ENCODE measurements around the gene H19. TPM values are rescaled to one million over a fixed set of nuclear protein-coding genes. Genes with fewer than 3 reads are reported as not detected.

Gene H19
- total and polyA plus RNA-seq, 3 experiments from 2014 or later, result not detected

GRCh38 chr11:1992111-1992510, 5.5 kb downstream of the H19 start:
- H3K27ac Mint-ChIP-seq, result no peak overlapping the region
- H3K9me3 Mint-ChIP-seq, result no peaks in the 10 kb centered on the region
- H3K9me3 ChIP-seq (ENCODE audit: low read length), result no peaks in the 10 kb centered on the region
- POLR2A ChIA-PET, result no interaction called here
- H3K27me3 ChIP-seq (ENCODE audit: insufficient read depth, low read length, poor library complexity, severe bottlenecking), result no peaks in the 10 kb centered on the region
- H3K4me1 ChIP-seq (ENCODE audit: insufficient read depth, low read length), result no peaks in the 10 kb centered on the region
- H3K36me3 Mint-ChIP-seq, result no peaks in the 10 kb centered on the region
- no peak overlapping the region for H3K27ac ChIP-seq (ENCODE audit: low read depth, low read length)
- H3K36me3 ChIP-seq (ENCODE audit: insufficient read depth, low read length), result no peaks in the 10 kb centered on the region
- CTCF ChIA-PET, result no interaction called here
- no peak overlapping the region for H3K4me3 Mint-ChIP-seq
- no peaks in the 10 kb centered on the region for H3K27me3 Mint-ChIP-seq
- no peak for DNase-seq
- H3K4me1 Mint-ChIP-seq, result no peaks in the 10 kb centered on the region
- H3K4me3 ChIP-seq (ENCODE audit: low read length), result no peak overlapping the region

- Mint-ChIP-seq H3K9me3 (no peaks in the 10 kb centered on the region), H3K36me3 (no peaks in the 10 kb centered on the region), H3K4me1 (no peaks in the 10 kb centered on the region), H3K27ac (no peak overlapping the region), H3K4me3 (no peak overlapping the region), H3K27me3 (no peaks in the 10 kb centered on the region)
- ChIA-PET POLR2A (no interaction called here), CTCF (interaction anchor here (0.6 kb wide), 1 partner anchor 155 kb away, joined by 3 read pairs; no protein-coding TSS in a partner anchor)
- Histone ChIP-seq H3K4me1 (ENCODE audit: insufficient read depth, low read length) (no peaks in the 10 kb centered on the region), H3K9me3 (ENCODE audit: low read length) (no peaks in the 10 kb centered on the region), H3K4me3 (ENCODE audit: low read length) (no peak overlapping the region), H3K27me3 (ENCODE audit: insufficient read depth, low read length, poor library complexity, severe bottlenecking) (no peaks in the 10 kb centered on the region), H3K36me3 (ENCODE audit: insufficient read depth, low read length) (no peaks in the 10 kb centered on the region), H3K27ac (ENCODE audit: low read depth, low read length) (no peak overlapping the region)
- DNase-seq, result no peak
Observed at GRCh38 chr11:1990872-1991578, 6.6 kb downstream of the H19 start.

- Histone ChIP-seq H3K9me3 (ENCODE audit: low read length) (no peaks in the 10 kb centered on the region), H3K4me1 (ENCODE audit: insufficient read depth, low read length) (no peaks in the 10 kb centered on the region), H3K27ac (ENCODE audit: low read depth, low read length) (no peak overlapping the region), H3K4me3 (ENCODE audit: low read length) (no peak overlapping the region), H3K27me3 (ENCODE audit: insufficient read depth, low read length, poor library complexity, severe bottlenecking) (no peaks in the 10 kb centered on the region), H3K36me3 (ENCODE audit: insufficient read depth, low read length) (no peaks in the 10 kb centered on the region)
- Mint-ChIP-seq H3K4me1 (no peaks in the 10 kb centered on the region), H3K36me3 (no peaks in the 10 kb centered on the region), H3K27ac (no peak overlapping the region), H3K27me3 (no peaks in the 10 kb centered on the region), H3K9me3 (no peaks in the 10 kb centered on the region), H3K4me3 (no peak overlapping the region)
- ChIA-PET POLR2A (no interaction called here), CTCF (no interaction called here)
- no peak for DNase-seq
Observed at GRCh38 chr11:1989953-1990352, 7.7 kb downstream of the H19 start.

GRCh38 chr11:1988667-1989317, 8.8 kb downstream of the H19 start:
- CTCF ChIA-PET, result no interaction called here
- Histone ChIP-seq H3K9me3 (ENCODE audit: low read length) (no peaks in the 10 kb centered on the region), H3K36me3 (ENCODE audit: insufficient read depth, low read length) (no peaks in the 10 kb centered on the region), H3K4me1 (ENCODE audit: insufficient read depth, low read length) (no peaks in the 10 kb centered on the region), H3K4me3 (ENCODE audit: low read length) (no peak overlapping the region), H3K27me3 (ENCODE audit: insufficient read depth, low read length, poor library complexity, severe bottlenecking) (no peaks in the 10 kb centered on the region), H3K27ac (ENCODE audit: low read depth, low read length) (no peak overlapping the region)
- H3K27ac Mint-ChIP-seq, result no peak overlapping the region
- no peaks in the 10 kb centered on the region for H3K36me3 Mint-ChIP-seq
- POLR2A ChIA-PET, result no interaction called here
- no peaks in the 10 kb centered on the region for H3K9me3 Mint-ChIP-seq
- H3K27me3 Mint-ChIP-seq, result no peaks in the 10 kb centered on the region
- DNase-seq, result peak in 1 of 5 donors; percentile 24
- no peak overlapping the region for H3K4me3 Mint-ChIP-seq
- no peaks in the 10 kb centered on the region for H3K4me1 Mint-ChIP-seq

- DNase-seq, result no peak
- Histone ChIP-seq H3K4me1 (ENCODE audit: insufficient read depth, low read length) (no peaks in the 10 kb centered on the region), H3K9me3 (ENCODE audit: low read length) (no peaks in the 10 kb centered on the region), H3K36me3 (ENCODE audit: insufficient read depth, low read length) (no peaks in the 10 kb centered on the region), H3K27me3 (ENCODE audit: insufficient read depth, low read length, poor library complexity, severe bottlenecking) (no peaks in the 10 kb centered on the region), H3K27ac (ENCODE audit: low read depth, low read length) (no peak overlapping the region), H3K4me3 (ENCODE audit: low read length) (no peak overlapping the region)
- Mint-ChIP-seq H3K4me1 (no peaks in the 10 kb centered on the region), H3K27ac (no peak overlapping the region), H3K4me3 (no peak overlapping the region), H3K9me3 (no peaks in the 10 kb centered on the region), H3K27me3 (no peaks in the 10 kb centered on the region), H3K36me3 (no peaks in the 10 kb centered on the region)
- POLR2A ChIA-PET, result no interaction called here
- CTCF ChIA-PET, result no interaction called here
Observed at GRCh38 chr11:1988174-1988573, 9.5 kb downstream of the H19 start.

- no peaks in the 10 kb centered on the region for H3K36me3 ChIP-seq (ENCODE audit: insufficient read depth, low read length)
- no peak overlapping the region for H3K27ac ChIP-seq (ENCODE audit: low read depth, low read length)
- Mint-ChIP-seq H3K27me3 (no peaks in the 10 kb centered on the region), H3K36me3 (no peaks in the 10 kb centered on the region), H3K27ac (no peak overlapping the region), H3K9me3 (no peaks in the 10 kb centered on the region), H3K4me3 (no peak overlapping the region), H3K4me1 (no peaks in the 10 kb centered on the region)
- no peak overlapping the region for H3K4me3 ChIP-seq (ENCODE audit: low read length)
- H3K9me3 ChIP-seq (ENCODE audit: low read length), result no peaks in the 10 kb centered on the region
- POLR2A ChIA-PET, result no interaction called here
- no peaks in the 10 kb centered on the region for H3K4me1 ChIP-seq (ENCODE audit: insufficient read depth, low read length)
- CTCF ChIA-PET, result no interaction called here
- no peaks in the 10 kb centered on the region for H3K27me3 ChIP-seq (ENCODE audit: insufficient read depth, low read length, poor library complexity, severe bottlenecking)
- no peak for DNase-seq
Observed at GRCh38 chr11:1987024-1987423, 10.6 kb downstream of the H19 start.

GRCh38 chr11:1983601-1983961, 14.1 kb downstream of the H19 start:
- Mint-ChIP-seq H3K27me3 (no peaks in the 10 kb centered on the region), H3K9me3 (no peaks in the 10 kb centered on the region), H3K4me3 (no peak overlapping the region), H3K36me3 (no peaks in the 10 kb centered on the region), H3K4me1 (no peaks in the 10 kb centered on the region), H3K27ac (no peak overlapping the region)
- no peak overlapping the region for H3K27ac ChIP-seq (ENCODE audit: low read depth, low read length)
- no peaks in the 10 kb centered on the region for H3K27me3 ChIP-seq (ENCODE audit: insufficient read depth, low read length, poor library complexity, severe bottlenecking)
- POLR2A ChIA-PET, result no interaction called here
- CTCF ChIA-PET, result interaction anchor here (0.7 kb wide), 1 partner anchor 167 kb away, joined by 3 read pairs; no protein-coding TSS in a partner anchor
- H3K4me1 ChIP-seq (ENCODE audit: insufficient read depth, low read length), result no peaks in the 10 kb centered on the region
- no peaks in the 10 kb centered on the region for H3K9me3 ChIP-seq (ENCODE audit: low read length)
- no peak overlapping the region for H3K4me3 ChIP-seq (ENCODE audit: low read length)
- peak in 1 of 5 donors; percentile 3 for DNase-seq
- no peaks in the 10 kb centered on the region for H3K36me3 ChIP-seq (ENCODE audit: insufficient read depth, low read length)

GRCh38 chr11:1982873-1983600, 14.6 kb downstream of the H19 start:
- Histone ChIP-seq H3K27me3 (ENCODE audit: insufficient read depth, low read length, poor library complexity, severe bottlenecking) (no peaks in the 10 kb centered on the region), H3K36me3 (ENCODE audit: insufficient read depth, low read length) (no peaks in the 10 kb centered on the region), H3K27ac (ENCODE audit: low read depth, low read length) (no peak overlapping the region), H3K4me1 (ENCODE audit: insufficient read depth, low read length) (no peaks in the 10 kb centered on the region), H3K4me3 (ENCODE audit: low read length) (no peak overlapping the region), H3K9me3 (ENCODE audit: low read length) (no peaks in the 10 kb centered on the region)
- H3K36me3 Mint-ChIP-seq, result no peaks in the 10 kb centered on the region
- no peak for DNase-seq
- H3K4me3 Mint-ChIP-seq, result no peak overlapping the region
- H3K27ac Mint-ChIP-seq, result no peak overlapping the region
- CTCF ChIA-PET, result no interaction called here
- no peaks in the 10 kb centered on the region for H3K27me3 Mint-ChIP-seq
- no peaks in the 10 kb centered on the region for H3K4me1 Mint-ChIP-seq
- POLR2A ChIA-PET, result no interaction called here
- H3K9me3 Mint-ChIP-seq, result no peaks in the 10 kb centered on the region

Measured in CD8-positive, alpha-beta memory T cell (primary cell).